ENCODE measurements around the gene NUP98.
"Not testable (repeated sequence)": the region's sequence is repeated elsewhere in the genome, so short reads cannot be mapped to it uniquely, and the experiment has no call there.

The NUP98 gene

DNA sequence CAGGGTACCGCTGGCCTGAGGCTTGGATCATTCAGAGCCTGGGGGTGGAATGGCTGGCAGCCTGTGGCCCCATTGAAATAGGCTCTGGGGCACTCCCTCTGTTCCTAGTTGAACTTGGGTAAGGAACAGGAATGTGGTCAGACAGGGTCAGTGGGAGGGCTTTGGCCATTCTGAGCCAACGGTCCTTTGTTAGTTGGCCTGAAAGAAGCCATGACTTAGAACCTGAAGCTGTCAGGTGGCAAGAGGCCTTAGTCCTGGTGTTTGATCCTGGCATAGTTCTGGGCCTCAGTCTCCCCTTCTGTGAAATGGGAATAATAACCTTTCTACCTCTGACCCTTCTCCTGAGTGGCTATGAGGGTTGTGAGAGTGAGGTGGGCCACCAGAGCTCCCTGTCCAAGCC lies 19.3 kb upstream of the NUP98 start:
- FAIRE-seq (no peak), DNase-seq (ENCODE audit: insufficient read length, low spot score) (no peak)
- no peak for TF ChIP-seq POU2F2 (IDR thresholded peaks at IDR 0.05; ENCODE audit: low read depth, low read length)
- TF ChIP-seq SPI1 (IDR thresholded peaks at IDR 0.05; ENCODE audit: low read depth, low read length), result no peak
- no peak for TF ChIP-seq POLR2A (IDR thresholded peaks at IDR 0.05; ENCODE audit: low read depth, low read length)
- TF ChIP-seq TAF1 (IDR thresholded peaks at IDR 0.05; ENCODE audit: low read depth, low read length), result no peak
- no peak for TF ChIP-seq POLR2AphosphoS5 (IDR thresholded peaks at IDR 0.05; ENCODE audit: low read depth, low read length)
- TF ChIP-seq PAX5 (IDR thresholded peaks at IDR 0.05; ENCODE audit: insufficient read depth, low read length, severe bottlenecking), result no peak

DNA sequence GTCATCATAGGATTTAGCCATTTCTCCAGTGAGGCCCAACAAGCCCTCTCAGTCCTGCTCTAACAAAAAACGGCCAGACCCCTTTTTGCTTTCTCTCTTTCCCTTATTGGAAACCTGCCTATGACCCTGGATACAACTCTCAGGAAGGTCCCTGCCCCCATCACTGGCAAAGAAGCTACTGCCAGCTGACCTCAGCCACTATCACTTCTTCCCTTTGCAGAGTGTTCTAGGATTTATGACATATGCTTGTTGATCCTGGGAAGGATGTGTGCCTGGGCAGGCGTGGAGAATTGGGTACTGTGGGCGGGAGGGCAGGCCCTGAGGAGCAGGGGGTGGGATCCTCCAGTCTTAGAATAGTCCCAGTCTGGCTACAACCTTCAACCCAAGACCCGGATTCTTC lies 18.5 kb upstream of the NUP98 start:
- FAIRE-seq (no peak), DNase-seq (ENCODE audit: insufficient read length, low spot score) (no peak)
- TF ChIP-seq POLR2A (IDR thresholded peaks at IDR 0.05; ENCODE audit: low read depth, low read length) (no peak), SPI1 (IDR thresholded peaks at IDR 0.05; ENCODE audit: low read depth, low read length) (no peak), PAX5 (IDR thresholded peaks at IDR 0.05; ENCODE audit: insufficient read depth, low read length, severe bottlenecking) (no peak), POU2F2 (IDR thresholded peaks at IDR 0.05; ENCODE audit: low read depth, low read length) (no peak), POLR2AphosphoS5 (IDR thresholded peaks at IDR 0.05; ENCODE audit: low read depth, low read length) (no peak), TAF1 (IDR thresholded peaks at IDR 0.05; ENCODE audit: low read depth, low read length) (no peak)

DNA sequence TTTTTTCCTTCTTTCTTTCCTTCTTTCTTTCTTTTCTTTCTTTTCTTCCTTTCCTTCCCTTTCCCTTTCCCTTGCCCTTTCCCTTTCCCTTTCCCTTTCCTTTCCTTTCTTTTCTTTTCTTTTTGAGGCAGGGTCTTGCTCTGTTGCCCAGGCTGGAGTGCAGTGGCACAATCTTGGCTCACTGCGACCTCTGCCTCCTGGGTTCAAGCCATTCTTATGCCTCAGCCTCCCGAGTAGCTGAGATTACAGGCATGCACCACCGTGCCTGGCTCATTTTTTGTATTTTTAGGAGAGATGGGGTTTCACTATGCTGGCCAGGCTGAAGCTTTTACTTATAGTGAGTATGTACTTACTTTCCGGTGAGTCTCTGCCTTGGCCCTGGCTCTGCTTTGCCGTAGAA lies 17.5 kb upstream of the NUP98 start:
- DNase-seq (ENCODE audit: insufficient read length, low spot score); FAIRE-seq: not testable (repeated sequence)

DNA sequence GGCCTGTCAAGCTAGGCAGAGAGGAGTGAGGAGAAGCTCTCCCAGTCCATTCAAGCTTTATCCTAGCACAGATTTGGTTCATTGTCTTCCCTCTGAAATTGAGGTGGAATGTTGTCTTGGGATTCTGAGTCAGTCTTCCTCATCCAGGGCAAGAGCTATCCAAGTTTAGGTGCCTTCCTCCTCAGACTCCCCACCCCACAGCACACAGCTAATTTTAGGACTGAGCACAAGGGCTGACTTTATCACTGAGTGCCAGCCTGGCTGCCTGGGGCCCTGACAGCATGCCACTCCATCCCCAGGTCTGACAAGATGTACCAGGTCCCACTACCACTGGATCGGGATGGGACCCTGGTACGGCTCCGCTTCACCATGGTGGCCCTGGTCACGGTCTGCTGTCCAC lies 13.6 kb upstream of the NUP98 start:
- no peak for FAIRE-seq
- no peak for TF ChIP-seq POLR2AphosphoS5 (IDR thresholded peaks at IDR 0.05; ENCODE audit: low read depth, low read length)
- TF ChIP-seq POU2F2 (IDR thresholded peaks at IDR 0.05; ENCODE audit: low read depth, low read length), result no peak
- TF ChIP-seq TAF1 (IDR thresholded peaks at IDR 0.05; ENCODE audit: low read depth, low read length), result no peak
- TF ChIP-seq POLR2A (IDR thresholded peaks at IDR 0.05; ENCODE audit: low read depth, low read length), result no peak
- TF ChIP-seq PAX5 (IDR thresholded peaks at IDR 0.05; ENCODE audit: insufficient read depth, low read length, severe bottlenecking), result no peak
- no peak for TF ChIP-seq SPI1 (IDR thresholded peaks at IDR 0.05; ENCODE audit: low read depth, low read length)
- DNase-seq (ENCODE audit: insufficient read length, low spot score), result no peak

DNA sequence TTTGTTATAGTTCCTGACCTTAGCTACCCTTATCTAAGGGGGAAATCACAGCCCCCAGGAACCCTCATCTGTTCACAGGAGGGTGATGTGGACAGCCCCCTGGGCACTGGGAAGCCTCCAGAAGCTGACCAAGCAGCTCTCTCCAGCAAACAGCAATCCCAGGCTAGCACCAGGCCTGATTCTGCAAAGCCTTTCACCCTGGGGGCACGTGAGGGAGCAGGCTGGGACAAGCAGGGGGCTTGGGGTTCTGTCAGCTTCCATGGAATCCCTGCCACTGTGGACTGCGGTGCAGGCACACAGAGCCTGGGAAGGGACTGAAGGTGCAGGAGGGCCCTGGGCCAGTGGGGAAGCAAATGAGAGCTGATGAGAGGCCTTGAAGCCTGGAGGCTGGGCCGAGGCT lies 13.1 kb upstream of the NUP98 start:
- TF ChIP-seq TAF1 (IDR thresholded peaks at IDR 0.05; ENCODE audit: low read depth, low read length) (no peak), SPI1 (IDR thresholded peaks at IDR 0.05; ENCODE audit: low read depth, low read length) (no peak), POU2F2 (IDR thresholded peaks at IDR 0.05; ENCODE audit: low read depth, low read length) (no peak), PAX5 (IDR thresholded peaks at IDR 0.05; ENCODE audit: insufficient read depth, low read length, severe bottlenecking) (no peak), POLR2A (IDR thresholded peaks at IDR 0.05; ENCODE audit: low read depth, low read length) (no peak), POLR2AphosphoS5 (IDR thresholded peaks at IDR 0.05; ENCODE audit: low read depth, low read length) (no peak)
- no peak for FAIRE-seq
- DNase-seq (ENCODE audit: insufficient read length, low spot score), result no peak

DNA sequence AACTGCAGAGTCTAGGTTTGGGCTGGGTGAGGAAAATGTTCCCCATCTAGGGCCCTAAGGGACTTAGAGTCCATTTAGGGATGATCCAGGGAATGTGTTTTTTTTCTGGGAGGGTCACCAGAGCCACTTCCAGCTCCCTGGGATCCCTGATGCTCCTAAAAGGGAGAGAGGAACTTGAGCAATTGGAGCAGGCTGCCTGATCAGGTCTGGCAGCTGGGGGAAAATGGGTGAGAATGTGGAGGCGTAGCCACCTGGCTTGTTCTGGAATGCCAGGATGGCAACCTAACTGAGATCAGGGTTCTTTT lies 12.2 kb upstream of the NUP98 start:
- DNase-seq (ENCODE audit: insufficient read length, low spot score) (no peak), FAIRE-seq (no peak)
- TF ChIP-seq PAX5 (IDR thresholded peaks at IDR 0.05; ENCODE audit: insufficient read depth, low read length, severe bottlenecking) (no peak), POLR2A (IDR thresholded peaks at IDR 0.05; ENCODE audit: low read depth, low read length) (no peak), POLR2AphosphoS5 (IDR thresholded peaks at IDR 0.05; ENCODE audit: low read depth, low read length) (no peak), TAF1 (IDR thresholded peaks at IDR 0.05; ENCODE audit: low read depth, low read length) (no peak), POU2F2 (IDR thresholded peaks at IDR 0.05; ENCODE audit: low read depth, low read length) (no peak), SPI1 (IDR thresholded peaks at IDR 0.05; ENCODE audit: low read depth, low read length) (no peak)

DNA sequence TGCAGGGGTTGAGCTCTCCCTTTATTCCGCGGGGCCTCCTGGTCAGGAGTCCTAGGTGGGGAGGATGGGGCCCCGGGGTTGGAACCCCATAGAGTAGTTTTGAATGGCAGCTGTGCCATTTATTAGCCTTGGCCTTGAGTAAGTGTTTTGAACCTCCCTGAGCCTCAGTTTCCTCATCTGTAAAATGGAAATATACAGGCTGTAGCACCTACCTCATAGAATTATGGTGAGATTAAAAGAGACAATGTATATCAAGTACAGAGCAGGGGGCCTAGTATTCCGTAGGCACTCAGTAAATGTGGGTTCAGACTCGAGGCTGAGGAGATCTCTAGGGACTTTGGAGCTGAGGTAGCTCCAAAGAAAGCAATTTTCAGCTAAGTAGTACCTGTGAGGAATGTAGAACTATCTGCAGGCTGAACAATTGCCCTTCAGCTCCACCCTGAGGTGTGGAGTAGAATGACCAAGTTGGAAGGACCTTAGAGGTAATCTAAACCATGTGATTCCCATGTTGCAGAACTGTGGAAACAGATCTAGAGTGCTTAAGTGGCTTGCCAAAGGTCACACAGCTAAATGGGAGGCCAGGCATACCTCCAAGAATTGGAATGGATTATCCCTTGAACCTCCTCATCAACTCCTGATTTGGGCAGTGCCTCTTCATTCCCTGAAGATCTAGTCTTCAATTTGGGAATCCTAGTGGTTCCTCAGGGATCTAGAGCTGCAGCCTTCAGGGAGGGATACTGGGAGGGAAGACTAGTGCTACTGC lies 11.7 kb upstream of the NUP98 start:
- FAIRE-seq (peak; percentile 96), DNase-seq (ENCODE audit: insufficient read length, low spot score) (peak; percentile 60)
- no peak for TF ChIP-seq SPI1 (IDR thresholded peaks at IDR 0.05; ENCODE audit: low read depth, low read length)
- no peak for TF ChIP-seq PAX5 (IDR thresholded peaks at IDR 0.05; ENCODE audit: insufficient read depth, low read length, severe bottlenecking)
- no peak for TF ChIP-seq POU2F2 (IDR thresholded peaks at IDR 0.05; ENCODE audit: low read depth, low read length)
- TF ChIP-seq POLR2A (IDR thresholded peaks at IDR 0.05; ENCODE audit: low read depth, low read length), result no peak
- TF ChIP-seq POLR2AphosphoS5 (IDR thresholded peaks at IDR 0.05; ENCODE audit: low read depth, low read length), result no peak
- TF ChIP-seq TAF1 (IDR thresholded peaks at IDR 0.05; ENCODE audit: low read depth, low read length), result no peak

DNA sequence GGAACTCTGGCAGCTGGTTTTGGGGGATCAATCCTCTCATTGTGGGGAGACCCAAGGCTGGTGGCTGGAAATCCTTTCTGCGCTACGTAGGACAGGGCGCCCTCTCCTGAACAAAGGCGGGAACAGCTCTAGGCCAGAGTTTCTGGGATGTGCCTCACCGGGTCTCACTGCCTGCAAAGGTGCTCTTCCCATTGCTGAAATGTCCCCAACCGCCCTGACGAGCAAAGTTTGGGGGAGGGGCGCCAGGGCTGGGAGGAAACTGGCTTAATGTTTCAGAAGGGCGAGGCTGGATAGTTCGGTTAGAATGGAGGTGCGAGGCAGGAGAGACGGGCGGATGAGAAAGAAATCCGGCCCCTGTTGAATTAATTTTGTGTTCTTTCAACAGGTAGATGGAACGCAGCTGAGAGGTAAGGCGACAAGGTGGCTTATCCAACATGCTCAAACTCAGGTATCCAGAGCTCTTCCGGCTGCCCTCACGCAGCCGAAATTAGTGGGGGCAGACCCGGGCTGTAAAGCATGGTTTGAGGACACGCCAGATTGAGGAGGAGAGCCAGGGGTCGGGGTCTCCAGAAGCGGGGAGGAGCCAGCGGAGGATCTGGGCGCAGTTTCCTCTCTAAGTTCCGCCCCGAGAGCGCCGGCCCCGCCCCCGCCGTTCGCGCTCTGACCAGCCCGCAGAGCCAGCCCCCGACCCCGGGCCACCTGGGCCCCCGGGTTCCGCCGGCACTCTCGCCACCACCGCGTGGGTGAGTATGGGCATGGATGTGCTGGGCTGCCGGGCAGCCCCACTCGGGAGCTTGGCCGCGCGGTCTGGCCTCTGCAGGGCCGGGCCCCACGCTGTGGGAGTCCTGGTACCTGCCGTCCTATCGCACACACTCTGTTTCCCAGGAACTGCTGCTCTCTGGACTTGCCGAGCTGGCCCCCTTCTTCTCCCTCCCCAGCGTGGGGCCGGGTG lies 10.8 kb upstream of the NUP98 start, which contains the start of gene PGAP2:
TSS of gene PGAP2 (plus strand) at position 652 of the 952 bp plus-strand sequence. CDS start 2,700 bp downstream, outside the sequence.
- peak; percentile 66 for FAIRE-seq
- DNase-seq (ENCODE audit: insufficient read length, low spot score), result peak; percentile 74
- TF ChIP-seq POU2F2 (IDR thresholded peaks at IDR 0.05; ENCODE audit: low read depth, low read length) (no peak), SPI1 (IDR thresholded peaks at IDR 0.05; ENCODE audit: low read depth, low read length) (0 out of 2 replicates have a peak, but pooled peaks have one; percentile 18)

DNA sequence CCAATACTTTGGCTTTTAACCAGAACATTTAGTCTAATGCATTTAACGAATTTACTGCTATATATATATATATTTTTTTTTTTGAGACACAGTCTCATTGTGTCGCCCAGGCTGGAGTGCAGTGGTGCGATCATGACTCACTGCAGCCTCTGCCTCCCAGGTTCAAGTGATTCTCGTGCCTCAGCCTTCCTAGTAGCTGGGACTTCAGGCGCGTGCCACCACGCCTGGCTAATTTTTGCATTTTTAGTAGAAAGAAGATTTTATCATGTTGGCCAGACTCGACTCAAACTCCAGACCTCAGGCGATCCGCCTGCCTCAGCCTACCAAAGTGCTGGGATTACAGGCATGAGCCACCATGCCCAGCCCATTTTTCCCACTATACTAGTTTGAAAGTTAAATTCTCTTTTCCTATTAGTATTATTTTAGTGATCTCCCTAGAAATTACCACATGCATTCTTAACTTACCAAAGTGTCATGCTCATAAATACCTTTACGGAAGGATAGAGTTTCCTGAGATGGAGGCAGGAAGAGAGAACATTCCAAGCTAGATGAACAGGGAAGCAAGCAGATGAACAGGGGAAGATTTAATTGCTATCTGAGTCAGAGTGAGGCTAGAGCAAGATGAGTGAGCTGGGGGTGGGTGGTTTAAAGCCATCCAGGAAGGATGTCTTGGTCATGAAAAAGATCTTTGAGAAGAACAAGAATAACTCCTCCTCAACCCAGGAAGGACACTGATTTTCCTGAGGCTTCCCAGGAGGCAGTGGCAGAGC lies 6.6 kb upstream of the NUP98 start:
- FAIRE-seq (no peak), DNase-seq (ENCODE audit: insufficient read length, low spot score) (no peak)
- TF ChIP-seq POLR2A (IDR thresholded peaks at IDR 0.05; ENCODE audit: low read depth, low read length), result no peak

Data from GM12891 (cell line).